Dedifferentiated amniotic fluid mesenchymal stem cell (primary cell): ENCODE measurements around the gene RASA3.
"Not testable (repeated sequence)": the region's sequence is repeated elsewhere in the genome, so short reads cannot be mapped to it uniquely, and the experiment has no call there.

Experiments used
- DNase-seq: peaks from one replicate; pipeline ENCODE4 v3.0.0-alpha.2; 2016; ENCODE audit errors: extremely low spot score

Gene RASA3

DNA sequence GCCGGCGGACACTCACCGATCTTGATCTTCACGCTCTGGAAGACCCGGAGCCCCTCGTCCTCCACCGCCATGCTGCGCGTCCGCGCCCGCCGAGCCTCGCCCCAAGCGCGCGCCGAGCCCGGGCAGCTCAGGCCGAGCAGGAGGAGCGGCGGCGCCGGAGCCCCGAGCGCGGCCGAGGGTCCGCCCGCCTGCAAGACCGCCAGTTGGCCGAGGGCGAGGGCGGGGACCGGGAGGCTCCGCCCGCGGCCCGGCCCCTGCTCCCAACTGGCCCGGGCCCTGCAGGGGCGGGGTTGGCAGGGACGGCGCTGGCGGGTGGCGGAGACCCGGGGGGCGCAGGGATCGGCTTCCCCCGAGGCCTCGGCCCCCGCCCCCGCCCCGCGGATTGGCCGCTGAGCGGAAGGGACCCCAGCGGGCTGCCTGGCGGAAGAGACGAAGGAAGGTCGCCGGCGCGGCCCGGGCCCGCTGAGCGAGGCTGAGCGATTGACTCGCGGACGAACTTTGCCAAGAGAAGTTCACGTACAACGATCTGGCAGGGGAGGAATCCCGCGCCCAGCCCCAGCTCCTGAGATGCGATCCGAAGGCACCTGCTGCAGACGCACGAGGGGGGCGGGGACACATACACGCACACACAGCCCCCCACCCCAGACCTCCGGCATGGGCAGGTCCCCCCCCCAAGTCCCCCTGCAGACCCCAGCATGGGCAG is at the start of gene RASA3:
RASA3 (minus strand) TSS at position 205 of the 703 bp plus-strand sequence; CDS start at position 71, 134 bp downstream.
- peak; percentile 68 for DNase-seq

GRCh38 chr13:114179087-114179658 is 46.8 kb upstream of the RASA3 start, which contains the start of gene CFAP97D2:
Gene CFAP97D2 (plus strand): TSS chr13:114179257. CDS start chr13:114179331, 74 bp downstream.
- DNase-seq = no peak

DNA sequence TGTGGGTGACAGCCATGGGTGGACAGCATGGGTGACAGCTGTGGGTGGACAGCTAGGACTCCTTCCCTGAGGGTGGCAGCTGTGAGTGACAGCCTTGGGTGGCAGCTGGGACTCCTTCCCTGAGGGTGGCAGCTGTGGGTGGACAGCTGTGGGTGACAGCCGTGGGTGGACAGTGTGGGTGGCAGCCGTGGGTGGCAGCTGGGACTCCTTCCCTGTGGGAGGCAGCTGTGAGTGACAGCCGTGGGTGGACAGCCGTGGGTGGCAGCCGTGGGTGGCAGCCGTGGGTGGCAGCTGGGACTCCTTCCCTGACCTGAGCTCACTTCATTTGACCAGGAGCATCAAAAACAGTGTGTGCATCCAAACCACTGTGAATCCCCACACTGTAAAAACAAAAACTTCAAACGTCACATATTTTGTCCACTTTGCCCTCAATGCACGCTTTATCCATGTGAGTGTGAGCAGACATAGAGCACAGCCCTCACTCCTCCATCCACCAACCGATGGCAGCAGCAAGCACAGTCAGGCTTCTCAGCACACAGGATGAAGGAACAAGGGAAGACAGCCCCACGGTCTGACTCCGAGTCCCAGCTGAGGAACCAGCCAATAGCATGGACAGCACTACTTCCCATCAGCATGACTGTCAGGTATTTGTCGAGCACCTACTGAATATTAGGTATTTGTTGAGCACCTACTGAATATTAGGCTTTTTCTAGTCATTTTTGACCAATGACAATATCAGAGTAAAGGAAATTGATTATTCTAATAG is 45.0 kb upstream of the RASA3 start:
- no peak for DNase-seq

DNA sequence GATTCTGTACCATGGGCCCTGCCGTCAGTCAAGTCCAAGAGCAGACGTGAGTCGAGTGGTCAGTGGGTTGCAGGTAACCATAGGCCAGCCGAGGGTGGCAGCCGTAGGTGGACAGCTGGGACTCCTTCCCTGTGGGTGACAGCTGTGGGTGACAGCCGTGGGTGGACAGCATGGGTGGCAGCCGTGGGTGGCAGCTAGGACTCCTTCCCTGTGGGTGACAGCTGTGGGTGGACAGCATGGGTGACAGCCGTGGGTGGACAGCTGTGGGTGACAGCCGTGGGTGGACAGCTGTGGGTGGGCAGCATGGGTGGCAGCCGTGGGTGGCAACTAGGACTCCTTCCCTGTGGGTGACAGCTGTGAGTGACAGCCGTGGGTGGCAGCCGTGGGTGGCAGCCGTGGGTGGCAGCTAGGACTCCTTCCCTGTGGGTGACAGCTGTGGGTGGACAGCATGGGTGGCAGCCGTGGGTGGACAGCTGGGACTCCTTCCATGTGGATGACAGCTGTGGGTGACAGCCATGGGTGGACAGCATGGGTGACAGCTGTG is 44.0 kb upstream of the RASA3 start:
- not testable (repeated sequence) for DNase-seq

DNA sequence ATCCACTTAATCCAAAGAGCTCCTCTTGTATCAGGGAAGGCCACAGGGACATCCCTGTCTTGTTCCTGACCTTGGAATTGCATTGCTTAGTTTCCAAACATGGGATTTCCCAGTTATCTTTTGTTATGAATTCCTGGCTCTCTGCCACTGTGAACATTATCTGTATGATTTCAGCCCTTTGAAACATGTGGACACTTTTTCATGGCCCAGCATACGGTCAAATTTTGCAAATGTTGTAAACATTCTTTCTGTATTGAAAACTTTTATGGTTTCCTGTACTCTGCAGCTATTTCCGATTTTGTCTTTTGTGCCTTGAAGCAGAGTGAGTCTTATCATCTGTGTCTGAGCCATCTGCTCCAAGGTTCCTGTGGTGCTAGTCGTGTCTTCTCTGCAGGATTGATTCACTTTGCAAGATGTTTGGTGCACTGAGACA is 42.1 kb upstream of the RASA3 start:
- no peak for DNase-seq

DNA sequence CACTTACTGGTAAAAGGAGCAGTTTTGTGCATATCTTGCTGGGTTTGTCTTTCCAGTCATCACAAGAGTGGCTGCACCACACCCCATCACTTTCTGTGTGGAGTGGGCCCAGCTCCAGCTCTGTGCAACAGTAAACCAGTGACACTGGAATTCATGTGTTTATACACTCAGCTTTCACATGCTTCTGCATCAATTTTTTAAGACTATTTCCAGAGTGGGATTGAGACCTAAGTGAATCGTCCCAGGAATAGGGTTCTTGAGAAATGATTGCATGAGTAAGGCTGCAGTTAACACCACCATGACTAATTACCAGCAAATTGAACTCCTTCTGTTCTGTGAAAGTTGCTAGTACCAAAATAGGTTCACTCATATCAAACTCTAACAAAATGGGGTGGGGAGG is 41.3 kb upstream of the RASA3 start:
- peak; percentile 16 for DNase-seq

DNA sequence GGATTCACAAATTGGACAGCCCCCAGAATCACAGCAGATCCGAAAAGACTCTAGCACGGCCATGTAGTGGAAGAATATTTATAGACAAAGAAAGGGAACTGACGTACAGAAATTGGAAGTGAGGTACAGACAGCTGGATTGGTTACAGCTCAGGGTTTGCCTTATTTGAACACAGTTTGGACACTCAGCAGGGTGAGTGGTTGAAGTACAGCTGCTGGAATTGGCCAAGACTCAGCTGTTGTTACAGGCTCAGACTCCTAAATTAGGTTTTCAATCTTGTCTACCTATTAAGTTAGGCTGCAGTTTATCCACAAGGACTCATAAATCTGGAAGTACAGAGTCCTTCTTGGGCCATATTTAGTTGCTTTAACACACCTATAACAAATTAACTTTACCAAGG is 40.8 kb upstream of the RASA3 start:
- DNase-seq = no peak

DNA sequence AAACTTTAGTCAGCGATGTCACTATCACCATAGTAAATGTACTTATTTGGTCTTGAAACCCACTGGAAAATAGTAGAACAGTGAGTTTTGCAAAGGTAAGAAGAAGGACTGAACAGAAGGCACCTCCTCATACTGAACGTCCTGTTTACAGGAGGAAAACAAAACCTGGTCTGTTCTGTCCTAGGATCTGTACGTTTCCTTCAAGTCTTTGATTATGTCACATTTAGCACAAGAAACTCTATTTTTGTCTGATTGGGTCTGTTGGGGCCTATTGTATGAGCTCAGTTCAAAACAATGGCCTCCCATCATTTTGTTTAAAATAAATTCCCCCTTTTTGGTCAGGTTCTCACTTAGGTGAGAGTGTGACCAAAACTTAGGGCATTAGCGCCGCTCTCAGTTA is 35.5 kb upstream of the RASA3 start:
- DNase-seq = no peak

DNA sequence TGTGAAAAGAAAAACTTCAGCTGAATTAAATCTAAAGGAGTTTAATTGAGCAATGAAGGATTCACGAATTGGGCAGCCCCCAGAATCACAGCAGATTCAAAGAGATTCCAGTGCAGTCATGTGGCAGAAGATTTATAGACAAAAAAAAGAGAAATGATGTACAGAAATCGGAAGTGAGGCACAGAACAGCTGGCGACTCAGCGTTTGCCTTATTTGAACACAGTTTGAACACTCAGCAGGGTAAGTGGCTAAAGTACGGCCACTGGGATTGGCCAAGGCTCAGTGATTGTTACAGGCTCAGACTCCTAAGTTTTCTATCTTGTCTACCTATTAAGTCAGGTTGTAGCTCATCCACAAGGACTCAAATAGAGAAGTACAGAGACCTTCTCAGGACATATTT is 35.0 kb upstream of the RASA3 start:
- DNase-seq = no peak

GRCh38 chr13:114166381-114167131 is 34.1 kb upstream of the RASA3 start:
- DNase-seq = no peak

DNA sequence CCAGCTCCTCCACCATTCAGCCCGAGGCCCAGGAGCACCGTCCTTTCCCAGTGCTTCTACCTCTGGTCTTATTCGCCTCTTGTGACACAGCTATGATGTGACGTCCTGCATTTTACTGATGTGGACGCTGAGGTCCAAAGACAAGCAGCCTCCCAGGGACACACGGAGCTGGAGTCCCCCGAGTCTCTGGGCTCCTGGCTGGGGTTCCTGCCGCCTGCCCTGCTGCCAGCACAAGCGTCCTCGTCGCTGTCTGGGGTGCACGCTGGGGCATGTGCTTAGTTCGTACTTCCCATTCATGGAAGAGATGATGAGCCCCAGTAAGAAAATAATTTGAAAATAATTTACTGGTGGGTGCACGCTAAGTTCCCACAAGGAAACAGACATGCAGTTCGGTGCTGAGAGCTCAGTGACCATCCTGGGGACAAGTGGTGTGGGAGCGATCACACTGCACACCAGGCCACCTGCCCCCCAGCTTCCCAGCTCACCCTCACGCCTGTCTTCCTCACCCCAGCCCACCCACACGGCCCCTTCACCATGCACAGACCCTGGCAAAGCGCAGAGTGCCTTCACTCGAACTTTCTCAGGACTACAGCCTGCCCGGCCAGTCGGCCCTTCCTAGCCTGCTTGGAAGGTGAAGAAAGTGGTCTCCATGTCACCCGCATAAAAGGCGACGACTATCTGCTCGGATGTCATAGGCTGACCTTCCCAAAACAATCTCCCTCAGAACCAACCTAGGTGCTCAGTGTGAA is 32.4 kb upstream of the RASA3 start:
- no peak for DNase-seq

GRCh38 chr13:114164053-114164452 is 31.6 kb upstream of the RASA3 start:
- no peak for DNase-seq

DNA sequence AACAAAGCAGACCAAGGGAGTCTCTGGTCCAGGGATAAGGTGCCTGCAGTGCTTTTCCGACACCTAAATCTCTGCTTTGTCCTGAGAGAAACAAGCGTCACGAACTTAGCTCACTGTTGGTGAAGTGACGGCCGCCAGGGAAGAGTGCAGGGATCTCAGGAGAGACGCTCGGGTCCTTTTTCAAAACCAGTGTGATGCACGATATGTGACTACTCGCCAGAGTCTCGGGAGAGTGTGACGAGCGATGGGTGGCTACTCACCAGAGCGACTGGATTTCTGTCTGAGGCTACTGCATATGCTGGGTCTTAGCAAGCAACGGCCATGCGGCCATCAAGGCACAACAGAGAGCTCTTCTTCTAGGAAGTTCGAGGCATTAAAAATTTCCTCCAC is 30.1 kb upstream of the RASA3 start:
- no peak for DNase-seq

DNA sequence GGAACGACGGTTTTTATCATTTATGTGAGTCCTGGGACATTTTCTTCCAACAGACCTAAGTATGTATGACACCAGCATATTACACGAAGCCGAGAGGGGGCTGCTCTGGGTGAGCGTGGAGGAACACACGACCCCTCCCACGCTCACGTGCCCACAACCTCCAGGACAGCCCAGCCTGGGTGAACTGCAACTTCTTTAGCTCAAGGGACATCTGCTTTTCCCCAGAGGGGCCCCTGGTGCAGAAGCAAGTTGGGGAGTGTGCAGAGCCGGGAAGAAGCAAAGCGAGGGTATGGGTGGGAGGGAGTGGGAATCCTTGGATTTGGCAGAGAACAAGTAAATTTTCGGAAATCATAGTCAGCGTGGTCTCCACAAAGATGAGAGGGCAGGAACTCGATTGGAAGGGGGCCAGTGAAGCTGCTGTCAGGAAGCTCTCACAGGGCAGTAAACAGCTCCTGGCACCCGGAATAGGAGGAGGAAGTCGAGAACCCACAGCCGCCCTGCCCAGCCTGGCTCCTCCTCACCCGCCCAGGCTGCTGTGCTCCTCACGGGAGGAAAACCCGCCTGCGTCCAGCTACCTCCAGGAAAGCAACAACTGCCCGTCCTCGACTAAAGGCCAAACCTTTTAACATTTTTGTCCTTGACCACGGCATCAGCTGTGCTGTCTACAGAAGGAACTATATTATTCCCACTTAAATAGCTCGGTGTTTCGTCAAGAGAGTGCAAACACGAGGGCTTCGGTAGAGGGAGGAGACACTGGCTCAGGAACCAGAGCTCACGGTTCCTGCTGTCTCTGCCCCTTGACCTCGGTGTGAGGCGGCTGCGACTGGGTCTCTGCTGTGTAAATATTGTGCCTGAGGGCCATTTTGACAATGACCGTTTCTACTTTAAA is 29.5 kb upstream of the RASA3 start:
- DNase-seq = no peak

- DNase-seq = no peak
Observed at GRCh38 chr13:114161028-114161556, 28.7 kb upstream of the RASA3 start.

DNA sequence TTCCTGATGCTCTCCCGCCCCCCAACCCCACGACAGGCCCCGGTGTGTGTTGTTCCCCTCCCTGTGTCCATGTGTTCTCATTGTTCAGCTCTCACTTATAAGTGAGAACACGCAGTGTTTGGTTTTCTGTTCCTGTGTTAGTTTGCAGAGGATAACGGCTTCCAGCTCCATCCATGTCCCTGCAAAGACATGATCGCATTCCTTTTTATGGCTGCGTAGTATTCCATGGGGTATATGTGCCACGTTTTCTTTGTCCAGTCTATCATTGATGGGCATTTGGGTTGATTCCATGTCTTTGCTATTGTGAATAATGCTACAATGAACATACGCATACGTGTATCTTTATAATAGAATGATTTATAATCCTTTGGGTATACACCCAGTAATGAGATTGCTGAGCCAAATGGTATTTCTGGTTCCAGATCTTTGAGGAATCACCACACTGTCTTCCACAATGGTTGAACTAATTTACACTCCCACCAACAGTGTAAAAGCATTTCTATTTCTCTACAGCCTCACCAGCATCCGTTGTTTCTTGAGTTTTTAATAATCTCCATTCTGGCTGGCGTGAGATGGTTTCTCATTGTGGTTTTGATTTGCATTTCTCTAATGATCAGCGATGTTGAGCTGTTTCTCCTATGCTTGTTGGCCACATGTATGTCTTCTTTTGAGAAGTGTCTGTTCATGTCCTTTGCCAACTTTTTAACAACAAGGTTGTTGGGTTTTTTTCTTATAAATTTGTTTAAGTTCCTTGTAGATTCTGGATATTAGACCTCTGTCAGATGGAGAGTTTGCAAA is 26.6 kb upstream of the RASA3 start:
- not testable (repeated sequence) for DNase-seq

- DNase-seq = no peak
Observed at GRCh38 chr13:114157869-114158495, 25.6 kb upstream of the RASA3 start.
